DND-41 (cell line): ENCODE data around the gene MAML3.

Experiments used
- CTCF ChIP-seq: IDR thresholded peaks from 2 replicates; pipeline ENCODE4 v1.5.1; 2012; ENCODE audit warnings: borderline replicate concordance, low read length, moderate library complexity, mild to moderate bottlenecking; ENCODE audit not compliant: poor library complexity, severe bottlenecking; ENCODE audit errors: extremely low read depth
- EZH2 ChIP-seq: IDR thresholded peaks from 3 replicates; pipeline ENCODE4 v1.6.1; 2012; ENCODE audit warnings: borderline replicate concordance, low read depth, mild to moderate bottlenecking, moderate library complexity, low read length, inconsistent platforms; ENCODE audit not compliant: severe bottlenecking

GRCh38 chr4:140061659-140062289 is 92.2 kb downstream of the MAML3 start:
- TF ChIP-seq CTCF (no peak), EZH2 (no peak)
